Stimulated activated CD8-positive, alpha-beta memory T cell treated with anti-CD3 and anti-CD28 coated beads, Interleukin-7, amount 100 ng/mL, for 4 hours (primary cell): ENCODE measurements around the gene IL26.
"Not testable (repeated sequence)": the region's sequence is repeated elsewhere in the genome, so short reads cannot be mapped to it uniquely, and the experiment has no call there.

ENCODE experiments used
- DNase-seq, 2 donors: peaks; one replicate each; pipeline ENCODE4 v3.0.0-alpha.2; 2020; ENCODE audit warnings: low read depth in 2 of 2

The IL26 gene

DNA sequence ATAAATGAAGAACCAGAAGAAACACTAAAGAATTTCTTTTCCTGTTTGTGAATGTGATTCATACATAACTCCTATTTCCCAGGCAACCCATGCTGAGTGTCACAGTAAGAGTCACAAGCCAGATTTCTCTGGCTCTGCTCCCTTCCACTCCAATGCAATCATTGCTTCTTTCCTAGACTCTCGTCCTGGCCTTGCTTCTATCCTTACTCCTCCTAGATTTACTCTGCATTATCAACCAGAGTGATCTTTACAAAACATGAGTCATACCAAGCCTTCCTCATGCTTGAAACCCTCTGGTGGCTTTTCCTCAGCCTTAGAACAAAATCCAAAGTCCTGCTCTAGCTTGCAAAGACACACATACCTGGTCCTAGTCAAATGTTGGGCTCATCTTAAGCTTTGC is 14.5 kb upstream of the IL26 start:
- DNase-seq: no peak

DNA sequence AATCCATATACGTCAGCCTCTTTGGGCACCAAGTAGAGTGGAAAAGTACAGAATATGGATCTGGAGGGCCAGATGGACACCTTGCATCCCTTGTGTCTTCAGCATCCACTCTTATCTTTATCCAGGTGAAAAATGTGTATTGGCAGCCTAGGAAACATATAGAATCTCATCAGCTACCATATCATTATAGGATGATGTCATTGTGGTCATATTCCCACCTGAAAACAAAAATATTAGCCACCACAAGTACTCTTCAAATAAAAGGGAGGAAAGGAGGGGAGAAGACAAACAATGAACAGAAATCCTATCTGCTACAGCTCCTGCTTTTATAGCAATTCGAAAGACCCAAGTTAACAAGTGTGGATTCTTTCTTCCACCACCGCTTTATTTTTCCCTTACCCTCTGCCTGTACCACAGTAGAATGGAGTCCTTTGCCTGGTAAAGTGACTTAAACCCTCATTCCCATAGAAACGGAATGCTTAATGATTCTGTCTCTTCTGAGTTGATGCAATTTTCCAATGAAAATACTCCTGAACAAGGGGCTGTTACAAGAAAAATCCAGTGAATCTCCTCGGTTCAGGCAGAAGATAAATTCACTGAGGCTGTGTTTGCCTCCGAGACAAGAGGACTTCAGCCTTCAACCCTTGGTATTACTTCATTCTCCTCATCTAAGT is 13.8 kb upstream of the IL26 start:
- DNase-seq: no peak

DNA sequence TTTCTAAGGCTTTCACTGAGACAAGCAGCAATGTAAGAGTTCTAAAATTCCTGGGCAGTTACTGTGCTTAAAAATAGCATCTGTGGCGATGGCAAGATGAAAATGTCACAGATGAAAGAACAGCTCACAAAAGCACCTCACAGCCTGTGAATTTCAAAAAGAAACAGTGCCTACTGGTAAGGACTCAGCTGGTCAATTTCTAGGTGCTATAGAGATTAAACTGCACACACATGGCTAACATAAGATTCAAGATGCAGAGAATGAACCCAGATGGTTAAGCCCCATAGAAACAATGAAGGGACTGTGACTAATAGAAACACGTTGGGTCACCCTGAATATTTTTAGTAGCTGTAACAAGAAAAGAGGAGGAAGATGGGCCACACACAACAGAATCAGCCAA is 12.0 kb upstream of the IL26 start:
- DNase-seq: no peak

DNA sequence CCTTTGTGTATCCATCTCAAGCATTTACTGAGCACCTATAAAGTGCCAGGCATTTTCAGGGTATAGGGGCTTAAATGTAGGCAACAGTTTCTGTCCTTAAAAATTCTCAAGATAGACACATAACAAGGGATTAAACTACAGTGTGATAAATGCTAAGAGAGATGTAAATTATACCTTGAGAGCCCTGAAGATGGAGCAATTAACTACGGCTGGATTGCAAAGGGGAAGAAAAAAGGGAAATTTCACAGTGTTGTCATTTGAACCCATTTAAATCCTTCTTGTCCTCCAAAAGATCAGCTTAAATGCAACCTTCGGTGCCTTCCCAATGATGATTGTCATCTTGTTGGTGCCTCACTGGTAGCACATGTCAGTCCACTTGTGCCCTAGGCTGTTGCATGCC is 11.5 kb upstream of the IL26 start:
- no peak for DNase-seq

DNA sequence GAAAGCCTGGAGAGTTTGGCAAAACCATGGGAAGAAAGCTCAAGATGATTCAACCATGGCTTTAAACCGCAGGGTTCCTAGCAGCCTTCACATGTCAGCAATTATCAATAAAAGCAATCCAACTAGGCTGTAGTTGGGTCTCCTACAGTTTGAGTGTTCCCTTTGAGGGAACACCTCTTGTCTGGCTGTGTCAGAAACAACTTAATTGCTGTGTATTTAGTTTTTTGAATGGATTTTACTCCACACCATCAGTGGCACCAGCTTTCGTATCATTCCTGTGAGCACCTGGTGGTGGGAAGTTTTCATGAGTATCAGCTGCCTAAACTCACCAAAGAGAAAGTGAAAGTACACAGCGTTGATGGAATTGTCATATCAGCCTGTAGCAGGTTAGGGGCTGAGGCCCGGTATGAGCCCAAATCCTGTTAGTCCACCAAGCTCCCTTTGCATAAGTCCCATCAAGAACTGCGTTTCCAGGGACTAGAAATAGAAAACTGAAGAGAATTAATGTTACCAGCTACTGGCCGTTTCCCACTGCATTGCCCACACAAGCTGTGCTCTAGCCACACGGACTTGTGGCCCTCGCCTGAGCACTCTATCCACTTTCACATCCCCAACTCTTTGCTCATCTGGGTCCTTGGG is 10.9 kb upstream of the IL26 start:
- DNase-seq: peak in 1 of 2 donors; percentile 10

DNA sequence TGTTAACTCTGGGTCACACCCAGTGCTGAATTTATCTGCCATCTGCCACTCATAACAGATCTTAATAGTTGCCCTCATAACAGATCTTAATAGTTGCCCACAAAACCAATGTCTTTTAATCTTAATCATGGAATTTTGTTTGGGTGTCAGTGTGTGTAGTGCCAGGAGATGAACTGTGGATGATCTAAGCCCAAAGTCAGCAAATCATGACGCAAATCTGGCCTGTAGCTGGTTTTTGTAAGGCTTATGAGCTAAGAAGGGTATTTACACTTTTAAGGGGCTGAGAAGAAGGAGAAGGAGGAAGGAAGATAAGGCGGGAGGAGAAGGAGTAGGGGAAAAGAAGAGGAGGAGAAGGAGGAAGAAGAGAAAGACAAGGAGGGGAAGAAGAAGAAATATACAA is 10.0 kb upstream of the IL26 start:
- no peak for DNase-seq

DNA sequence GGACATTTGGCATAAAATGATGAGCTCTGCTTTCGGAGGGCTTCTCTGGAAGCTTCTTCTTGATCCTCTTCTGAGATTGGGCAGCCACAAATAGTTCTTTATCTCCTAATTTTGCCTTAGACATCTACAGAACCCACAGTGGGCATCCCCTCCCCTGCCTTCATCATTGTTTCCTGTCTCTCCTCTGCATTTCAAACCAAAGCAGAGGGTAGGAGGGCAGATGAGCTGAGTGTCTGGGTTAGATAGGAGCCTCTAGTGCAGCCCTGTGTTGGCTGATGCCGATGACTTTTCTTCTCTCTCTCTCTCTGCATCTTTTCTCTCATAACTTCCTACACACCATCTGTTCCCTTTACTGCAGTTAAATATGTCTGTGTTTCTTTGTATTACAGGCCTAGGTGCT is 8.5 kb upstream of the IL26 start:
- DNase-seq: no peak

DNA sequence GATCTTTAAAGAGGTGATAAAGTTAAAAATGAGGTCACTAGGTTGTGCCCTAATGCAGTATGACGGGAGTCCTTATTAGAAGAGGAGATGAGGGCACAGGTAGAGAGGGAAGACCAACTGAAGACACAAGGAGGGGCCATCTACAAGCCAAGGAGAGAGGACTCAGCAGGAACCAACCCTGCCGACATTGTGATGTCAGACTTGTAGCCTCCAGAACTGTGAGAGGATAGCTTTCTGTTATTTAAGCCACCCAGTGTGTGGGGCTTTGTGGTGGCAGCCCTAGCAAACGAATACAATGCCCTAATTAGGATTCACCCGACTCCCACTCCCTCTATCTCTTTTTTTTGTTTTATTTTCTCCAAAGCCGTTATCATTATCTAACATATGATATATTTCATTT is 7.9 kb upstream of the IL26 start:
- DNase-seq: no peak

DNA sequence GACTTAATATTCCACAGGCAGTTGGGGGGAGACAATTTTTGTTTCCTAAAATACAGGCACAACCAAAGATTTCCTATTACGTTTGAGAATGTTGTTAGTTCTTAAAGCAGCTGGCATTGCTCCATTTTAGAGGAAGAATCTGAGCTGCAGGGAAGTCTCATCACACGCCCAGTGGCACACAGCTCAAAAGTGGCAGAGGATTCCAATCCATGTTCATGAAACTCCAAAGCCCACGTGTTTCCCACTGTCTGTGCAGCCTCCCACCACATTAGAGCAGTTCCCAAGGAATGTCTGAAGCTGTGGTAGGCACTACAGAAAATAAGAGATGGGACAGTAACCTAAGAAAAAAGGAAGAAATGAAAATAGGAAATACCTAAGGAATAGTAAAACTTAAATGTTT is 6.1 kb upstream of the IL26 start:
- DNase-seq: no peak

DNA sequence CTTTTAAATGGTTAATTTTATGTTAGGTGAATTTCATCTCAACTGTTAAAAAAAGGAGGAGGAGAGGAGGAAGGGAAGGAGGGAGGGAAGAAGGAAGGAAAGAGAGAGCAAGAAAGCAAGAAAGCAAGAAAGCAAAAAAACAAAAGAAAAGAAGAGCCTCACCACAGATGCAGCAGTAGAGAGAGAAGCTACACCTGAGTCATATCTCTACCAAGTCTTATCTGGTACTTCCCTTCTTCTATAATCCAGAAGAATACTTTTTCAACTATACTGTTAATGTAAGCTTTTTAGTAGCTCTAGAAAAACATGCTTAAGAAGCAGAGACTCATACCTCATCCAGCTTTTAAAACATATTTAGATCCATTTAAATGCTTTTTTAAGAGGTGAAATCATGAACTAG is 5.6 kb upstream of the IL26 start:
- DNase-seq: no peak

DNA sequence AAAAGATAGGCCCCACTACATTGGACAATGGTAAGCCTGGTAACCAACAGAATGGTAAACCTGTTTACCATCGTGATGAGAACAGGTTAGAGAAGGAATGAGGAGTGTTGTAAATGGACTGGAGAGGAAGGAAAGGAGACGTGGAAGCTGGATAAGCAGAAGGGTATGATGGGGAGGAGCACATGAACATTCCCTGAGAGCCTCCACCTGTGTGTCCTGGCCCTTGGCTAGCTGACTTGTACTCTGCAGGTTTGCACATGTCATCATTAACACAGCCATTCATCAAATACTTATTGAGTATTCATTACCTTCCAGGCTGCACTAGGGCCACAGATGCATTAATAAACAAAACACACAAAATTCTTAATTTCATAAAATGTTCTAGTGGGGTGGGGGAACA is 4.3 kb upstream of the IL26 start:
- DNase-seq: no peak

DNA sequence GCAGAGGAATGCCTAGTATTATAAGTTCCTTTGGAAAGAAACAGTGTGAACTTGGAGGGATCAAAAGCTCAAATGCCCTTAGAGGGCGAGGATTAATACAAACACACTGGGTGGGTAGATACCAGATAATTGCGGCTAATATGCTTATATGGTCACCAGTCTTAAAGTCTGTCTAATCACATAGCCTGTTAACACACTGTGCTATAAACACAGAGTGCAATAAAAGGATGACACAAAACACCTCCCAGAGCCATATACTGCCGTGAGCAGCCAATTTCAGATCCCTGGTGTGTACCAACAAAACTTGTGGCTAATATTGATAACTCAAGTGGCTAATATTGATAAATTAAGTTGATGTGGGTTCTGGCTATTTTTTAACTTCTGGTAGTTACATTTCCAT is 1.7 kb upstream of the IL26 start:
- no peak for DNase-seq

DNA sequence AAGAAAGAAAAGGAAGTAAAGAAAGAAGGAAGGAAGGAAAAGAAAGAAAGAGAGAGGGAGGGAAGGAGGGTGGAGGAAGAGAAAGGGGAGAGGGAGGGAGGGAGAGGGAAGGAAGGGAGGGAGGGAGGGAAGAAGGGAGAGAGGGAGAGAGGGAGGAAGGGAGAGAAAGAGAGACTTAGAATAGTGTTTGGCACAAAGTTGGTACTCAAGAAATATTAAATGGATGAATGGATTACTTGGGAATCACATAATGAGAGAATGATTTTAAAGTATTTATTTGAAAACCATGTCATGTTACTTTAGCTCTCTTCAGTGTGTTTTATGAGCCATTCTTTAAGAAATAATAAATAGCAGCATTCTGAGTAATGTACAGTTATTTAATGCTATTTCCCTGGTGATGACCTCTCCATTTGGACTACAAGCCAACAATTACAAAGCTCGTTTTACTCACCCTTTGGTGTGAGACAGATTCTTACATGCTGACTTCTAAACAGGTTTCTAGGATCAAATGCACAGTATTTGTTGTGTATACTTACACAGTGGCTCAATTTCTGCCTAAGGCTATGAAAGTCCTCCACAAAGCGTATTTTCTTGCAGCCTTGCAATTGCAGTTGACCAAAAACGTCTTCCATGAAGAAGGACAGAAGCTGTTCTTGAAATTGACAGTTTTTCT is 861 bp downstream of the IL26 start:
- no peak for DNase-seq

DNA sequence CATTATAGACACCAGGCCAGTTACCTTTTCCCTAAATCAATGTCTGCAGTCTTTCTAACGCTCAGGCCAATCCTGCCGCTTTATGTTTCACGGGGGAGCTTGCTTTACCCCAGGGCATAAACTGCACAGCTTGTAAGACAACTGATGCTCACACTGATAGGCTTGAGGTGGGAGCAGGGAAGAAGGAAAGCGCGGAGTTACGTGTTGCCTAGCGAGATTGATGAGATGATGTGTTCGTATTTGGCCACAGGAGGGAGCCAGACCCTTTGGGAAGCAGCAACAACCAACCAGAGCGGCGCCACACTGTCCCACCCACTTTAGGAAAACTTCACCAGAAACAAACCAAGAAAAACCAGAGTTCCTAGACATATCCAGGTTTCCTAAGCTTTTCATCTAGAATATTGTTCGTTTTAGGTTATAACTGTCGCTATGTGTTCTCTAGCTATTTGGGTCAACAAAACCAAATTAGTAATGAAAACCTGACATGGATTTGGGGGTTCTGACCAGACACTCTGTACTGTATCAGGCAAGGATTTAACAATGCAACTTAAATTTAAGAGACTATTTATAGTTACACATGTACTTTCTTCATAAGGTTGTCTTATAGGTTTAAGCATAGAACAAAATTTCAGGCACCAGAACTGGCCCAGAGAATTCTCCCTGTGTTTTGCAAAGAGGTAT is 2.4 kb downstream of the IL26 start:
- peak; percentile 48 to 55 for DNase-seq

DNA sequence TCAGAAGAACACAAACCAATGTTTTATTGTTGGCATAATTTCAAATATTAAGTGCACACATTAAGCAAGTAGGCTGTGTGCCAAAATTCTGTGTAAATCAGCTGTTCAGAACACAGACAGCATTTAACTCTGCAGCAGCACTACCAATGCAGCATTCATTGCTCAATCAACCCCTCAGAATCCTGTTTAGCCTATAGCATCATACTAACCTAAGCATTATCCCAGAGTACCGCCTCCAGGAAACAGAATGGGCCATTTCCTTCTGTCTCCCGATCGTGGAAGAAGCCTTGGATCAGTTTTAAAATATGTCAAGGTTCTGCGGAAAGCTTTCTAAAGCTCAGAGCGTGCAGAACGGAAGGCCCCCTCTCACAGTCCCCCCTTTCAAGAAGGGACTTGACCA is 3.3 kb downstream of the IL26 start:
- DNase-seq: no peak

DNA sequence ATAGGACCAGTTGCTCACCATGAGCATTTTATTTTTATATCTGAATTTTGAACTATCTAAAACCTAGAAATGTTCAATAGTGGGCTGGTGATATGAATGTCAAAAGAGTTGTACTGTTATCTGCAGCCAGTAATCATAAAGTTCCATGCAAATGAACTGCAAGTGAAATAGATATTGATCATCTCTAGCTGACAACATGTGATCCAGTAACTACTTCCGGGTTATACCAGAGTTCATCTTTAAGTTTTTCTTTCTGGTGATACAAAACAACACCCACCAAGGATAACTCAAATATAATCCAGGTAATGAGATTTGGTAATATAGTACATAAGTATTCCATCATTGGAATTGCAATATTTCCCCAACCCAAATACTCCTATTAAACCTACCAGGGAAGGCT is 4.1 kb downstream of the IL26 start:
- DNase-seq: no peak

DNA sequence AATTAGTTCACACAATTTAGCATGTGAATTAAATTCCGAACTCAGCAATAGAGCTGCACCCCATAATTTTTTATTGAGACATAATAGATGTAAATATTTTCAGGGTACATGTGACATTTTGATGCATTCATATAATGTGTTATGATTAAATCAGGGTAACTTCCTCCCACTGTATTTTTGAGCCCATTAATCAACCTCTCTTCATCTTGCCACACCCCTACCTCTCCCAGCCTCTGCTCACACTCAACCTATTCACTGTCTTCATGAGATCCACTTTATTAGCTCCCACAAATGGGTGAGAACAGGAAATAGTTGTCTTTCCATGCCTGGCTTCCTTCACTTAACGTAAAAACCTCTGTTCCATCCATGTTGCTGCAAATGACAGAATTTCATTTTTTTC is 14.7 kb downstream of the IL26 start:
- DNase-seq: no peak

DNA sequence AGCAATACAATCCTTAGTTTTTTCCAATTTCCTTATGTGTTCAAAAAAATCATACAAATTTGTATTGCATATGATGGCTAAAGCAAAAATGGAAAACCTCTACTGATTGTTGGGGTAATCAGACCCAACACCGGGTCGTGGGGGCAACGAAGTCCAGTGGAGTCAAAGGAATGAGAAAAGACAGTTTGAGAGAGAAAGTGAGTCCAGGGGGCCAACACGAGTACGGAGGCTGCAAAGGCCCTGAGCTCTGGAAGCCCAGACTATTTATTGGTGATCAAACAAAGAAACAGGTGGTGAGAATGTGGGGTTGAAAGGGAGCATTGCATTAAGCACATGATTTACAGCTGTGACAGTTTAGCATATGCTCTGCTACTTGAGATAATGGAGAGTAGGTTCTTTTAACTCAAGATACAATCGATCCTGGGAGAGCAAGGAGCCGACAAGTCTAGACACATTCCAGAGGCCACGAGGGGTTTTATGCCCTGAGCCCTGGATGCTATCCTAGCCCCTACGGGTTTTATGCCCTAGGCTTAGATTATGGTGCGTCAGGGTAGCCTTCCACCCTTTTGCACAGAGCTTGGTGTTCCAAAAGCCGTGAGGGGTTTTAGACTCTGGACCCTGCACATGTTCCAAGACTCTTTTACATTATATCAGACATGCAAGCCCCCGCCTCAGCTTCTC is 16.4 kb downstream of the IL26 start:
- not testable (repeated sequence) for DNase-seq

DNA sequence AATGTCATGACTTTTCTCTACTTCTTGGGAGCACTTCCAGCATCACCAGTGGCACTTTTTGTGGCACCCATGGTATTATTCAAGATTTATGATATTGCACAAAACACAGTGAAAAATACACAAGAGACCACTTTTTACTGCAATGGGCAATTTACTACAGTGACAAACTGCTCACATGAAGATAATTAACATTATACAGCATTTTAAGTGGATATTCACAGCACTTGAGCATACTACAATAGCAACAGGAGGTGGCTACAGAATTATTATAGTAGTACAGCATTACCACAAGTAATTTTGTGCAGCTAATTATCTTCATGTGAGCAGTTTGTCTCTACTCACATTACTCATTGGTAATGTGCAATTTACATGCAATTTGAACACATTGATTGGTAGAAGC is 18.3 kb downstream of the IL26 start:
- DNase-seq: no peak

DNA sequence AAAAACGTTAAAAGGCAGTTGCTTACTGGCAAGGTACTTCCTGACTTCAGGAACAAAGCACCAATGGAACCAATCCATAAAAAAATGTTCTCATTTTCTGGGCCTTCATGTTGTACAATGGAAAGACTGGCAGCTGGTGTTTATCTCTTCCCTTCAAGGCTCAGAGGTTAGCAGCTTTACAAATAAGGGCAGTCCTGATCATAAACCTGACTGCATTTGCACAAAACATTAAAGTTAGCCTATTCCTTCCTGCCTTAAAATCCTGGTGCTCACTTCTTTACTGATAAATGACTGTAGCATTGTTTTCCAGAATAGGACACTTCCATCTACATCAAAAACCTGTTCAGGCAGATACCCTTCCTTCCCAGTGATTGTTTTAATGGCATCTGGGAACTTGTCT is 19.2 kb downstream of the IL26 start:
- no peak for DNase-seq

DNA sequence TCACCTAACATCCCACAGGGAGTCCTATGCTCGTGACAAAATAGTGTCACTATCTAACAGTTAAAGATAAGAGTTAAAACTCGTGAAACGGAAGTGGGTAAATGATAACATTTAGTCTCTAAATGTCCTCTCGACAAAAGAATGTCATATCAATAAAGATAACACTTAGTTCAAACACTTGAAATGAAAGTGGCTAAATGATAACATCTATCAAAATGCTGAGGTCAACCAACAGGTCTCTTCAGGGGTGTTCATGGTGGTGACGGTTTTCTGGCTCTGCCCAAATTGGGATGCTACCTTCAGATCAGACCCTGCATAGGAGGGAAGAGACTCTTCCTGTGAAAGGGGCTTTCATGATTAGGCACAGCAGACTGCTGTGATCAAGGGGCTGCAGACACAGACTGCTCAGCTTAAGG is 22.1 kb downstream of the IL26 start:
- DNase-seq: no peak

DNA sequence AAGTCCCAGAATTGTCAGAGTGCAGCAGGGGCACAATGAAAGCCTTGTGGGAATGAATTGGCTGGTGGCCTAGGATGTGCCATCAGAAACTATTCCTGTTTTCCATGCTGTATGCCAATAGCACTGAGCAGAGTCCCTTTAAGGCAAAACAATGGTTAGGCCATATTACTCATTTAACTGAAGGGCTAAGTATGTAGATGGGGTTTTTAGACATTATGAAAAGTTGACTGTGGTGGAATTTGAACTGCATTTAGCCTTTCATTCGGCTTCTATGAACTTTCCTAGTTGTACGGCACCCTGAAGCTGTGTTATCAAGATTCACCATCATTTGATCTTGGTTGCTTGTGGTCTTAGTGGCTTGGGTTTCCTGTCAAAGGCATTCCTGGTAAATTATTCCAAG is 24.8 kb downstream of the IL26 start:
- DNase-seq: no peak
